ENCODE measurements around the gene ATF7IP. TPM values are rescaled to one million over a fixed set of nuclear protein-coding genes. Genes with fewer than 3 reads are reported as not detected.
"Not testable (repeated sequence)": the region's sequence is repeated elsewhere in the genome, so short reads cannot be mapped to it uniquely, and the experiment has no call there.

The ATF7IP gene
- total RNA-seq, 1 donor from 2014 or later: 115 TPM

DNA sequence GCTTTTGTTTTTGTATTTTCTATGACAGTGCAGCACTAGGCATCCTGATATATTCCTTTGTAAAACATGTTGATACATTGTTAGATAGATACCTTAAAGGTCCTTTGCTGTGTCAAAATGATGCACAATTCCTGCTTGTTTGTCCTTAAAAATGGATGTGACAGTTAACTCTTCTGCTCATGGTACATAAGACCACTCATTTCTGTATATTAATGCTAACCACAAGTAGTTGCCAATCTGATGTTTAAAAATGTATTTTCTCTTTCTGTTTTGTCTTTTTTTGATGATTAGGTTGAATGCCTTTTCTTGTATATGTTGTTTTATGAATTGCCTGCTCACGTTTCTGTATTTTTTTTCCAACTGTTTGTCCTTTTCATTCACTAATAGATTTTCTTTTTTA lies 35.1 kb downstream of the ATF7IP start:
- no peaks in the 10 kb centered on the region for H3K27me3 Mint-ChIP-seq (ENCODE audit: low read depth, unreplicated experiment)
- H3K4me3 Mint-ChIP-seq (ENCODE audit: unreplicated experiment): no peak overlapping the region
- H3K36me3 Mint-ChIP-seq (ENCODE audit: low read depth, unreplicated experiment): peaks cover 2% of the 10 kb centered on the region
- Histone ChIP-seq H3K4me1 (ENCODE audit: insufficient read depth, low read length) (peaks cover 14% of the 10 kb centered on the region), H3K9ac (ENCODE audit: low read length) (peak overlapping the region; percentile 65), H3K4me3 (ENCODE audit: insufficient read depth, low read depth, low read length) (no peak overlapping the region), H3K36me3 (ENCODE audit: insufficient read depth, low read length) (no peaks in the 10 kb centered on the region), H4K20me1 (ENCODE audit: insufficient read depth, low read length) (no peaks in the 10 kb centered on the region), H3K27ac (ENCODE audit: low read depth, low read length) (peak overlapping the region; percentile 78), H3K9me3 (ENCODE audit: insufficient read depth, low read depth, low read length) (no peaks in the 10 kb centered on the region), H3K27me3 (ENCODE audit: insufficient read depth, low read length) (no peaks in the 10 kb centered on the region), H2AFZ (ENCODE audit: low read depth, low read length) (no peak overlapping the region), H3K79me2 (ENCODE audit: insufficient read depth, low read length) (peaks cover 99% of the 10 kb centered on the region), H3K4me2 (ENCODE audit: low read length) (peak overlapping the region; percentile 83)
- peak; percentile 49 for FAIRE-seq
- H3K27ac Mint-ChIP-seq (ENCODE audit: unreplicated experiment): peak overlapping the region; percentile 5
- peaks cover 35% of the 10 kb centered on the region for H3K4me1 Mint-ChIP-seq (ENCODE audit: low read depth, unreplicated experiment)
- peaks cover 2% of the 10 kb centered on the region for H3K9me3 Mint-ChIP-seq (ENCODE audit: unreplicated experiment)
- no peak for DNase-seq (ENCODE audit: low read depth)
- no peak for TF ChIP-seq CTCF (IDR thresholded peaks at IDR 0.05; ENCODE audit: insufficient read depth, low read depth, low read length)
- TF ChIP-seq EZH2 (IDR thresholded peaks at IDR 0.05; ENCODE audit: insufficient read depth, low read length): no peak

GRCh38 chr12:14401267-14401666 lies 35.8 kb downstream of the ATF7IP start:
- H3K36me3 ChIP-seq (ENCODE audit: insufficient read depth, low read length); H2AFZ ChIP-seq (ENCODE audit: low read depth, low read length); H3K27me3 Mint-ChIP-seq (ENCODE audit: low read depth, unreplicated experiment); H4K20me1 ChIP-seq (ENCODE audit: insufficient read depth, low read length); DNase-seq (ENCODE audit: low read depth); H3K9me3 ChIP-seq (ENCODE audit: insufficient read depth, low read depth, low read length); H3K27me3 ChIP-seq (ENCODE audit: insufficient read depth, low read length); H3K9me3 Mint-ChIP-seq (ENCODE audit: unreplicated experiment); H3K4me3 Mint-ChIP-seq (ENCODE audit: unreplicated experiment); H3K4me2 ChIP-seq (ENCODE audit: low read length); H3K36me3 Mint-ChIP-seq (ENCODE audit: low read depth, unreplicated experiment); H3K4me3 ChIP-seq (ENCODE audit: insufficient read depth, low read depth, low read length); FAIRE-seq; H3K9ac ChIP-seq (ENCODE audit: low read length); H3K27ac ChIP-seq (ENCODE audit: low read depth, low read length): not testable (repeated sequence)
- Histone ChIP-seq H3K4me1 (ENCODE audit: insufficient read depth, low read length) (peaks cover 14% of the 10 kb centered on the region), H3K79me2 (ENCODE audit: insufficient read depth, low read length) (peaks cover 99% of the 10 kb centered on the region)
- peaks cover 35% of the 10 kb centered on the region for H3K4me1 Mint-ChIP-seq (ENCODE audit: low read depth, unreplicated experiment)
- H3K27ac Mint-ChIP-seq (ENCODE audit: unreplicated experiment): peak overlapping the region; percentile 81

DNA sequence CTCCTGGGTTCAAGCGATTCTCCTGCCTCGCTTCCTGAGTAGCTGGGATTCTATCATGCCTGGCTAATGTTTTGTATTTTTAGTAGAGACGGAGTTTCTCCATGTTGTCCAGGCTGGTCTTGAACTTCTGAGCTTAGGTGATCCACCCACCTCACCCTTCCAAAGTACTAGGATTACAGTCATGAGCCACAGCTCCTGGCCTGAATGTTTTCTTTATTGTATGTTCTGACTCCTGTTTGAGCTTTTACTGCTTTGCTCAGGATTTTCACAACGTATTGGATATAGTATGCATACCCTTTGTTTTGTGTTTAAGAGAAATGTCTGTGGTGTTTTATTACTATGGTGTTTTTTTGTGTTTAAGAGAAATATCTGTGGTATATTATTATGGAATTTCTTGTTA lies 37.2 kb downstream of the ATF7IP start:
- Mint-ChIP-seq H3K9me3 (ENCODE audit: unreplicated experiment) (no peaks in the 10 kb centered on the region), H3K4me3 (ENCODE audit: unreplicated experiment) (no peak overlapping the region), H3K27me3 (ENCODE audit: low read depth, unreplicated experiment) (no peaks in the 10 kb centered on the region), H3K27ac (ENCODE audit: unreplicated experiment) (peak overlapping the region; percentile 30), H3K36me3 (ENCODE audit: low read depth, unreplicated experiment) (no peaks in the 10 kb centered on the region), H3K4me1 (ENCODE audit: low read depth, unreplicated experiment) (peaks cover 35% of the 10 kb centered on the region)
- H3K4me2 ChIP-seq (ENCODE audit: low read length): no peak overlapping the region
- no peaks in the 10 kb centered on the region for H4K20me1 ChIP-seq (ENCODE audit: insufficient read depth, low read length)
- no peaks in the 10 kb centered on the region for H3K9me3 ChIP-seq (ENCODE audit: insufficient read depth, low read depth, low read length)
- no peak overlapping the region for H2AFZ ChIP-seq (ENCODE audit: low read depth, low read length)
- H3K4me3 ChIP-seq (ENCODE audit: insufficient read depth, low read depth, low read length): no peak overlapping the region
- peaks cover 100% of the 10 kb centered on the region for H3K79me2 ChIP-seq (ENCODE audit: insufficient read depth, low read length)
- no peak for FAIRE-seq
- DNase-seq (ENCODE audit: low read depth): no peak
- peaks cover 14% of the 10 kb centered on the region for H3K4me1 ChIP-seq (ENCODE audit: insufficient read depth, low read length)
- H3K9ac ChIP-seq (ENCODE audit: low read length): no peak overlapping the region
- TF ChIP-seq CTCF (IDR thresholded peaks at IDR 0.05; ENCODE audit: insufficient read depth, low read depth, low read length): no peak
- no peak for TF ChIP-seq EZH2 (IDR thresholded peaks at IDR 0.05; ENCODE audit: insufficient read depth, low read length)
- no peak overlapping the region for H3K27ac ChIP-seq (ENCODE audit: low read depth, low read length)
- no peaks in the 10 kb centered on the region for H3K36me3 ChIP-seq (ENCODE audit: insufficient read depth, low read length)
- H3K27me3 ChIP-seq (ENCODE audit: insufficient read depth, low read length): no peaks in the 10 kb centered on the region

Measured in astrocyte (in vitro differentiated cells and primary cell).